ENCODE data around the gene ZNF639. TPM values are rescaled to one million over a fixed set of nuclear protein-coding genes. Genes with fewer than 3 reads are reported as not detected.

Gene ZNF639
- total and polyA plus RNA-seq, 10 of the 15 experiments (the other 5 are each of a cell fraction or from before 2014, with no cell fraction given), result 16.3 to 61.2 (median 35.3) TPM

- no peak for TF ChIP-seq BCLAF1 (IDR thresholded peaks at IDR 0.05)
- no peak for TF ChIP-seq PRDM15 (CRISPR knock-in tag; IDR thresholded peaks at IDR 0.05)
- no peak for TF ChIP-seq NRF1 (conservative IDR thresholded peaks at IDR 0.05; ENCODE audit: low read depth, low read length)
Observed at GRCh38 chr3:179299316-179299715, 23.5 kb upstream of the ZNF639 start (continued).

GRCh38 chr3:179299999-179300613 is 22.7 kb upstream of the ZNF639 start:
- SMC1A ChIA-PET (ENCODE audit: uncharacterized antibody, unreplicated experiment), result no interaction called here
- no peak for TF ChIP-seq HDAC2 (IDR thresholded peaks at IDR 0.05)
- peak; percentile 46; the same call in 1 of the 2 replicates for TF ChIP-seq JUNB (IDR thresholded peaks at IDR 0.05)
- peak; percentile 44; the same call in 1 of the 2 replicates for TF ChIP-seq MTA2 (IDR thresholded peaks at IDR 0.05; ENCODE audit: low read depth)
- no peak for TF ChIP-seq RUNX3 (IDR thresholded peaks at IDR 0.05; ENCODE audit: low read length)
- no peak for TF ChIP-seq CEBPZ (IDR thresholded peaks at IDR 0.05; ENCODE audit: low read depth, low read length)
- no peak for TF ChIP-seq CBX3 (IDR thresholded peaks at IDR 0.05; ENCODE audit: borderline replicate concordance, low read depth)
- no peak for TF ChIP-seq EGR1 (IDR thresholded peaks at IDR 0.05; ENCODE audit: borderline replicate concordance in 1 of 2, low read depth in 2 of 2, low read length in 2 of 2)
- 0 out of 2 replicates have a peak, but pooled peaks have one; percentile 9 for TF ChIP-seq PKNOX1 (IDR thresholded peaks at IDR 0.05)

More at GRCh38 chr3:179299999-179300613, 22.7 kb upstream of the ZNF639 start:
- Histone ChIP-seq H2AFZ (ENCODE audit: control insufficient read depth, low read depth, low read length) (peak overlapping the region; percentile 33; the same call in 1 of the 2 replicates), H3K4me2 (ENCODE audit: control insufficient read depth, insufficient read depth) (no peak overlapping the region; the same call in 1 of the 2 replicates), H3K4me3 (no peak overlapping the region), H3K27me3 (replicated peaks in 1 of 2; ENCODE audit: control insufficient read depth in 2 of 2, insufficient read depth in 2 of 2, low read length in 1 of 2) (no peaks in the 10 kb centered on the region), H3K79me2 (ENCODE audit: control insufficient read depth, insufficient read depth, low read length) (no peaks in the 10 kb centered on the region), H4K20me1 (ENCODE audit: control insufficient read depth, insufficient read depth) (no peaks in the 10 kb centered on the region), H3K36me3 (ENCODE audit: control insufficient read depth in 2 of 2, insufficient read depth in 2 of 2, low read length in 1 of 2) (no peaks in the 10 kb centered on the region), H3K4me1 (ENCODE audit: control insufficient read depth, insufficient read depth, low read length) (no peaks in the 10 kb centered on the region), H3K27ac (ENCODE audit: control insufficient read depth, insufficient read depth) (no peak overlapping the region), H3K9ac (ENCODE audit: control insufficient read depth, insufficient read depth, low read length) (no peak overlapping the region), H3K9me3 (replicated peaks; ENCODE audit: control insufficient read depth, insufficient read depth, low read length) (no peaks in the 10 kb centered on the region)
- BruUV-seq (replicated peaks), result no TSS peak
- no peak for DNase-seq (ENCODE audit: low read depth, low spot score)
- FAIRE-seq, result no peak
- POLR2A ChIA-PET, result interaction anchor here (0.6 kb wide), 1 partner anchor 18 kb away, joined by 3 read pairs; no protein-coding TSS in a partner anchor
- CTCF ChIA-PET, result no interaction called here
- RAD21 ChIA-PET (ENCODE audit: unreplicated experiment), result no interaction called here
- intact Hi-C loops (cut with micrococcal nuclease; ENCODE audit: unreplicated experiment), result no loop called here
- in situ Hi-C loops (cut with MboI), result no loop called here
- ATAC-seq, result peak; percentile 77
- 1% methylated on average over 5 of the region's 5 CpGs for WGBS (ENCODE audit: insufficient coverage, insufficient replicate concordance, low lambda C conversion rate, missing lambda C conversion rate)

Measured in GM12878 (cell line).